DND-41 (cell line): ENCODE results near the gene GRB2.
A peak's percentile ranks its signal among the peaks of the same experiment; 100 is the strongest.

Source experiments
- ATAC-seq: fragments of 200-7000 bp; cut with Tn5 transposase; 3 replicates; pipeline ENCODE4 v1.9.1; 2021; ENCODE audit warnings: low read depth; ENCODE audit not compliant: insufficient read depth
- DNase-seq: peaks from one replicate; pipeline ENCODE4 v3.0.0-alpha.2; 2020
- H2AFZ ChIP-seq: 2 replicates; pipeline ENCODE4 v1.6.0; 2012; ENCODE audit warnings: low read depth, low read length
- H3K27ac ChIP-seq: 2 replicates; pipeline ENCODE4 v1.5.1; 2012; ENCODE audit warnings: low read length, inconsistent platforms
- H3K27me3 ChIP-seq: fragments of 200-600 bp; sonication (generic); 2 replicates; pipeline ENCODE4 v1.6.0; 2012; ENCODE audit warnings: low read length, mild to moderate bottlenecking, inconsistent platforms; ENCODE audit not compliant: insufficient read depth, poor library complexity
- H3K36me3 ChIP-seq: 2 replicates; pipeline ENCODE4 v1.5.1; 2012; ENCODE audit warnings: low read length, inconsistent platforms; ENCODE audit not compliant: insufficient read depth
- H3K4me1 ChIP-seq: 2 replicates; pipeline ENCODE4 v1.5.1; 2012; ENCODE audit warnings: mild to moderate bottlenecking, low read length; ENCODE audit not compliant: insufficient read depth
- H3K4me2 ChIP-seq: 2 replicates; pipeline ENCODE4 v1.6.0; 2012; ENCODE audit warnings: mild to moderate bottlenecking, moderate library complexity, low read length, inconsistent platforms; ENCODE audit not compliant: insufficient read depth
- H3K4me3 ChIP-seq, 2 experiments: fragments of 200-600 bp in 1 of 2; shearing (Covaris generic) in 1 of 2; 2 replicates each; pipeline ENCODE4 v1.5.1; 2012 to 2016; ENCODE audit warnings: inconsistent platforms in 2 of 2, low read length in 2 of 2, mild to moderate bottlenecking in 2 of 2, low read depth in 1 of 2, moderate library complexity in 1 of 2
- H3K79me2 ChIP-seq: 2 replicates; pipeline ENCODE4 v1.6.0; 2012; ENCODE audit warnings: low read length, inconsistent platforms; ENCODE audit not compliant: insufficient read depth
- H3K9ac ChIP-seq: 2 replicates; pipeline ENCODE4 v1.6.0; 2012; ENCODE audit warnings: low read depth, mild to moderate bottlenecking, inconsistent platforms, low read length, moderate library complexity
- H3K9me3 ChIP-seq: 2 replicates; pipeline ENCODE4 v1.5.1; 2012; ENCODE audit warnings: low read length, moderate library complexity, mild to moderate bottlenecking, inconsistent platforms; ENCODE audit not compliant: insufficient read depth, severe bottlenecking
- H4K20me1 ChIP-seq: 2 replicates; pipeline ENCODE4 v1.6.0; 2012; ENCODE audit warnings: low read length; ENCODE audit not compliant: insufficient read depth
- CTCF ChIP-seq: IDR thresholded peaks from 2 replicates; pipeline ENCODE4 v1.5.1; 2012; ENCODE audit warnings: borderline replicate concordance, low read length, moderate library complexity, mild to moderate bottlenecking; ENCODE audit not compliant: poor library complexity, severe bottlenecking; ENCODE audit errors: extremely low read depth
- EZH2 ChIP-seq: IDR thresholded peaks from 3 replicates; pipeline ENCODE4 v1.6.1; 2012; ENCODE audit warnings: borderline replicate concordance, low read depth, mild to moderate bottlenecking, moderate library complexity, low read length, inconsistent platforms; ENCODE audit not compliant: severe bottlenecking

GRB2 gene

GRCh38 chr17:75361996-75362395 lies 43.5 kb downstream of the GRB2 start:
- H3K4me3 ChIP-seq, result no peak overlapping the region
- TF ChIP-seq CTCF (no peak), EZH2 (no peak)

GRCh38 chr17:75361344-75361743 lies 44.1 kb downstream of the GRB2 start:
- Histone ChIP-seq H4K20me1 (peaks cover 64% of the 10 kb centered on the region), H3K9me3 (no peaks in the 10 kb centered on the region), H3K27me3 (no peaks in the 10 kb centered on the region), H3K9ac (no peak overlapping the region), H3K36me3 (peaks cover 12% of the 10 kb centered on the region), H3K4me3 (no peak overlapping the region), H3K4me1 (peaks cover 42% of the 10 kb centered on the region), H2AFZ (no peak overlapping the region), H3K79me2 (peaks cover 99% of the 10 kb centered on the region), H3K27ac (peak overlapping the region; percentile 56), H3K4me2 (no peak overlapping the region)
- DNase-seq (no peak), ATAC-seq (no peak)
- TF ChIP-seq EZH2, result no peak
- no peak for TF ChIP-seq CTCF

More at GRCh38 chr17:75361996-75362395, 43.5 kb downstream of the GRB2 start:
- no peak overlapping the region for H3K9ac ChIP-seq
- H3K27me3 ChIP-seq, result no peaks in the 10 kb centered on the region
- peaks cover 99% of the 10 kb centered on the region for H3K79me2 ChIP-seq
- peaks cover 5% of the 10 kb centered on the region; the same call in 1 of the 2 replicates for H3K36me3 ChIP-seq
- no peak overlapping the region for H2AFZ ChIP-seq
- 0 out of 2 replicates have a peak overlapping the region, but pooled peaks have one; percentile 16 for H3K27ac ChIP-seq
- H3K9me3 ChIP-seq, result no peaks in the 10 kb centered on the region
- no peak for DNase-seq
- no peak for ATAC-seq
- H3K4me2 ChIP-seq, result no peak overlapping the region
- H3K4me1 ChIP-seq, result peaks cover 45% of the 10 kb centered on the region
- H4K20me1 ChIP-seq, result peaks cover 66% of the 10 kb centered on the region

- no peak overlapping the region for H2AFZ ChIP-seq
- no peak overlapping the region for H3K4me2 ChIP-seq
- H3K79me2 ChIP-seq, result peaks cover 96% of the 10 kb centered on the region
- DNase-seq (no peak), ATAC-seq (no peak)
- TF ChIP-seq EZH2 (no peak), CTCF (no peak)
- no peak overlapping the region for H3K4me3 ChIP-seq
- peaks cover 24% of the 10 kb centered on the region for H3K4me1 ChIP-seq
- peaks cover 48% of the 10 kb centered on the region for H4K20me1 ChIP-seq
- no peaks in the 10 kb centered on the region for H3K9me3 ChIP-seq
- H3K27ac ChIP-seq, result 0 out of 2 replicates have a peak overlapping the region, but pooled peaks have one; percentile 20
- H3K9ac ChIP-seq, result no peak overlapping the region
- H3K36me3 ChIP-seq, result peaks cover 31% of the 10 kb centered on the region
- H3K27me3 ChIP-seq, result no peaks in the 10 kb centered on the region
Observed at GRCh38 chr17:75356260-75356937, 49.1 kb downstream of the GRB2 start.
